Keratinocyte (primary cell): ENCODE data around the gene AHNAK.
A peak's percentile ranks its signal among the peaks of the same experiment; 100 is the strongest.

ENCODE experiments used
- EZH2 ChIP-seq: IDR thresholded peaks from one replicate; pipeline ENCODE4 v1.6.1; 2012; ENCODE audit warnings: inconsistent platforms, mild to moderate bottlenecking, low read length, moderate library complexity
- TF ChIP-seq, protein P1 (sequence below), 3 experiments: IDR thresholded peaks in 1 of 3; conservative IDR thresholded peaks in 1 of 3; optimal IDR thresholded peaks in 1 of 3; 2 replicates in 2 of 3; 3 replicates in 1 of 3; pipeline versions ENCODE3 to v1.5.1; 2011; ENCODE audit warnings: low read length in 3 of 3, mild to moderate bottlenecking in 3 of 3, moderate library complexity in 2 of 3, control low read depth in 1 of 3, inconsistent platforms in 1 of 3; ENCODE audit not compliant: insufficient read depth in 2 of 3; ENCODE audit errors: extremely low read depth in 1 of 3

DNA sequence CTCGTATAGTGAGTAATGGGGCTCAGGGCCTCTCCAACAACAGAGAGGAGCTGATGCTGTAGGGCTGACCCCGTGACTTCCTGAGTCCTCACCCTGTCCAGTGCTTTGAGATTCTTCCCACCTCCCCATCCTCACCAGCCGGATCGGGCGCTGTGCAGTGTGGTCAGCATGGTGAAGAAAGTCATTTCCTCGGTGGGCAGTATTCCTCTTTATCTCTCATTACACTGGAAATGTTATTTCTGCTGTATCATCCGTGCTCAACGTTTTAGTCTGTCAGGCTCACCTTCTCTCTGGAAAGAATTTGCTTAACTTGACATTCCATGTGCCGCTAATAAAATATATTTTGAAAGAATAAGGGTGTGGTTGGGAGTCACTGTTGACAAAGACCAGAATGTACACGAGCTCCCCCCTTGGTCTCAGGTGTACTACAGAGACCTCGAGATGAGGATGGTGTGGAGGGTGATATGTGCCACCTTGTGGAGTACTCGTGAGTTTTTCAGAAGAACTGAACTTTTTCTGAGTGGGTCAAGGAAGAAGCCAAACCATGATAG is 153.5 kb downstream of the AHNAK start:
- TF ChIP-seq, protein P1, sequence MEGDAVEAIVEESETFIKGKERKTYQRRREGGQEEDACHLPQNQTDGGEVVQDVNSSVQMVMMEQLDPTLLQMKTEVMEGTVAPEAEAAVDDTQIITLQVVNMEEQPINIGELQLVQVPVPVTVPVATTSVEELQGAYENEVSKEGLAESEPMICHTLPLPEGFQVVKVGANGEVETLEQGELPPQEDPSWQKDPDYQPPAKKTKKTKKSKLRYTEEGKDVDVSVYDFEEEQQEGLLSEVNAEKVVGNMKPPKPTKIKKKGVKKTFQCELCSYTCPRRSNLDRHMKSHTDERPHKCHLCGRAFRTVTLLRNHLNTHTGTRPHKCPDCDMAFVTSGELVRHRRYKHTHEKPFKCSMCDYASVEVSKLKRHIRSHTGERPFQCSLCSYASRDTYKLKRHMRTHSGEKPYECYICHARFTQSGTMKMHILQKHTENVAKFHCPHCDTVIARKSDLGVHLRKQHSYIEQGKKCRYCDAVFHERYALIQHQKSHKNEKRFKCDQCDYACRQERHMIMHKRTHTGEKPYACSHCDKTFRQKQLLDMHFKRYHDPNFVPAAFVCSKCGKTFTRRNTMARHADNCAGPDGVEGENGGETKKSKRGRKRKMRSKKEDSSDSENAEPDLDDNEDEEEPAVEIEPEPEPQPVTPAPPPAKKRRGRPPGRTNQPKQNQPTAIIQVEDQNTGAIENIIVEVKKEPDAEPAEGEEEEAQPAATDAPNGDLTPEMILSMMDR (optimal IDR thresholded peaks at IDR 0.05 in 1 of 3, IDR thresholded peaks at IDR 0.05 in 1 of 3, conservative IDR thresholded peaks at IDR 0.05 in 1 of 3; ENCODE audit: extremely low read depth in 1 of 3, insufficient read depth in 2 of 3, low read length in 3 of 3): peak; percentile 10 to 50 (median 43)
- TF ChIP-seq EZH2: no peak
